Panc1 (cell line): ENCODE measurements around the gene ATP11B. TPM values are rescaled to one million over a fixed set of nuclear protein-coding genes. Genes with fewer than 3 reads are reported as not detected.

Source experiments
- ATAC-seq: fragments of 200-7000 bp; cut with Tn5 transposase; 2 replicates; pipeline ENCODE4 v1.9.1; 2020; ENCODE audit warnings: mild to moderate bottlenecking, moderate library complexity
- BruUV-seq: library from RNA; stranded (reverse); fragments of 400-500 nt; replicated peaks from 2 replicates; lab custom pipeline; 2021; lab: Mats Ljungman, UMichigan
- CTCF ChIA-PET: fragments of 300-600 bp; sonication (Branson Sonifier 250); formaldehyde crosslinking; loops from one replicate; lab custom pipeline; 2022; ENCODE audit warnings: antibody characterized with exemption; lab: Charles Lee
- POLR2A ChIA-PET: fragments of 300-600 bp; sonication (Branson Sonifier 250); formaldehyde crosslinking; loops from one replicate; lab custom pipeline; 2022; ENCODE audit warnings: antibody characterized with exemption; lab: Charles Lee
- DNase-seq: peaks from one replicate; pipeline ENCODE4 v3.0.0-alpha.2; 2010; ENCODE audit warnings: low read depth, low spot score
- H3K27ac ChIP-seq: 2 replicates; pipeline ENCODE4 v1.5.1; 2011; ENCODE audit warnings: mild to moderate bottlenecking, low read length, inconsistent platforms
- H3K27me3 ChIP-seq: fragments of 200-500 bp; sonication (Bioruptor generic); 2 replicates; pipeline ENCODE4 v1.6.0; 2014; ENCODE audit warnings: low read length, inconsistent platforms; ENCODE audit not compliant: control insufficient read depth, insufficient read depth
- H3K36me3 ChIP-seq: fragments of 200-500 bp; sonication (Bioruptor generic); 2 replicates; pipeline ENCODE4 v1.5.1; 2014; ENCODE audit warnings: inconsistent platforms, mild to moderate bottlenecking, low read length, moderate library complexity; ENCODE audit not compliant: control insufficient read depth, insufficient read depth
- H3K4me1 ChIP-seq: 2 replicates; pipeline ENCODE4 v1.5.1; 2011; ENCODE audit warnings: inconsistent platforms, mild to moderate bottlenecking, low read length, moderate library complexity; ENCODE audit not compliant: control insufficient read depth, insufficient read depth
- H3K4me3 ChIP-seq, 2 experiments: 2 replicates each; pipeline ENCODE4 v1.5.1; 2011 to 2012; ENCODE audit warnings: low read depth in 2 of 2, low read length in 2 of 2, mild to moderate bottlenecking in 2 of 2, inconsistent platforms in 1 of 2, moderate library complexity in 1 of 2
- H3K9me3 ChIP-seq: fragments of 200-500 bp; sonication (Bioruptor generic); 2 replicates; pipeline ENCODE4 v1.5.1; 2014; ENCODE audit warnings: low read depth, mild to moderate bottlenecking, inconsistent platforms, low read length, moderate library complexity; ENCODE audit not compliant: control insufficient read depth, insufficient read depth
- POLR2AphosphoS5 ChIP-seq: IDR thresholded peaks from 2 replicates; pipeline ENCODE4 v1.6.1; 2012; ENCODE audit warnings: mild to moderate bottlenecking, low read depth, low read length, moderate library complexity
- SIN3A ChIP-seq: IDR thresholded peaks from 2 replicates; pipeline ENCODE4 v1.6.1; 2012; ENCODE audit warnings: low read depth, mild to moderate bottlenecking, low read length, moderate library complexity, borderline replicate concordance; ENCODE audit not compliant: insufficient read depth
- TCF7L2 ChIP-seq: IDR thresholded peaks from 2 replicates; pipeline ENCODE4 v1.6.1; 2011; ENCODE audit warnings: mild to moderate bottlenecking, low read depth, low read length, inconsistent platforms
- in situ Hi-C: cut with HindIII; loops from 2 replicates; pipeline ENCODE4 v1.10.0; 2016; ENCODE audit warnings: low sequenced_read_pairs, low pct_unique_long_range_greater_than_20kb
- intact Hi-C: fragments of 100-400 bp; cut with micrococcal nuclease; formaldehyde crosslinking; loops from one replicate; pipeline ENCODE4 v1.10.0; 2022; ENCODE audit not compliant: unreplicated experiment
- total RNA-seq: library from RNA; stranded (reverse); gene quantifications from one replicate; pipeline ENCODE4 v1.2.1, GENCODE V29; 2021; ENCODE audit not compliant: unreplicated experiment
- TF ChIP-seq, protein P1 (sequence below), 2 experiments: IDR thresholded peaks; 2 replicates each; pipeline ENCODE4 v1.6.1; 2011 to 2012; ENCODE audit warnings: low read depth in 2 of 2, control low read depth in 1 of 2, low read length in 1 of 2, mild to moderate bottlenecking in 1 of 2, moderate library complexity in 1 of 2; ENCODE audit not compliant: insufficient read depth in 1 of 2
- TF ChIP-seq, protein P2 (sequence below): fragments of 450-650 bp; IDR thresholded peaks from 2 replicates; pipeline ENCODE4 v1.5.1; 2017; ENCODE audit warnings: mild to moderate bottlenecking

ATP11B gene
- total RNA-seq, 1 experiment from 2014 or later, result 108 TPM

DNA sequence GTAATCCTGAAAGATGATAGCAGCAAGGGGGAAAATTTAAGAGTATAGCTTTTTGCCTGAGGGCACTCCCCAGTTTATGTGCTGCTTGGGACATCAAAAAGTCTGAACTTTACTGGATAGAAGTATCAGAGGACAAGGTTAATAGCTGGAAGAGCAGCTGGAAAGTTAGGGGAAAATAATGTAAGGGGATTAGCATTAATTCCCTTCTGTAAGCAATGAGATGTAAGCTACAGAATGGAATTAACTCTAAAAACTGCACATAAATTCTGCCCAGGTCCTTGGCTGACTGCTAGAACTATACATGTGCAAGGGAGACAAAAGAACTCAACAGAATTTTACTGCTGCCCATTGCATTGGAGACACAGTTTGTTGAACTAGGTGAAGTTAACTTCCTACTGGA, 55.6 kb downstream of the ATP11B start:
- no peak for ATAC-seq
- in situ Hi-C loops, result no loop called here
- Histone ChIP-seq H3K4me1 (no peaks in the 10 kb centered on the region), H3K9me3 (no peaks in the 10 kb centered on the region), H3K27ac (no peak overlapping the region), H3K4me3 (no peak overlapping the region), H3K27me3 (no peaks in the 10 kb centered on the region), H3K36me3 (peaks cover 24% of the 10 kb centered on the region)
- POLR2A ChIA-PET, result interaction anchor here (0.7 kb wide), 1 partner anchor 220 kb away, joined by 3 read pairs; no protein-coding TSS in a partner anchor
- TF ChIP-seq SIN3A (no peak), TCF7L2 (no peak), POLR2AphosphoS5 (no peak)
- TF ChIP-seq, protein P1, sequence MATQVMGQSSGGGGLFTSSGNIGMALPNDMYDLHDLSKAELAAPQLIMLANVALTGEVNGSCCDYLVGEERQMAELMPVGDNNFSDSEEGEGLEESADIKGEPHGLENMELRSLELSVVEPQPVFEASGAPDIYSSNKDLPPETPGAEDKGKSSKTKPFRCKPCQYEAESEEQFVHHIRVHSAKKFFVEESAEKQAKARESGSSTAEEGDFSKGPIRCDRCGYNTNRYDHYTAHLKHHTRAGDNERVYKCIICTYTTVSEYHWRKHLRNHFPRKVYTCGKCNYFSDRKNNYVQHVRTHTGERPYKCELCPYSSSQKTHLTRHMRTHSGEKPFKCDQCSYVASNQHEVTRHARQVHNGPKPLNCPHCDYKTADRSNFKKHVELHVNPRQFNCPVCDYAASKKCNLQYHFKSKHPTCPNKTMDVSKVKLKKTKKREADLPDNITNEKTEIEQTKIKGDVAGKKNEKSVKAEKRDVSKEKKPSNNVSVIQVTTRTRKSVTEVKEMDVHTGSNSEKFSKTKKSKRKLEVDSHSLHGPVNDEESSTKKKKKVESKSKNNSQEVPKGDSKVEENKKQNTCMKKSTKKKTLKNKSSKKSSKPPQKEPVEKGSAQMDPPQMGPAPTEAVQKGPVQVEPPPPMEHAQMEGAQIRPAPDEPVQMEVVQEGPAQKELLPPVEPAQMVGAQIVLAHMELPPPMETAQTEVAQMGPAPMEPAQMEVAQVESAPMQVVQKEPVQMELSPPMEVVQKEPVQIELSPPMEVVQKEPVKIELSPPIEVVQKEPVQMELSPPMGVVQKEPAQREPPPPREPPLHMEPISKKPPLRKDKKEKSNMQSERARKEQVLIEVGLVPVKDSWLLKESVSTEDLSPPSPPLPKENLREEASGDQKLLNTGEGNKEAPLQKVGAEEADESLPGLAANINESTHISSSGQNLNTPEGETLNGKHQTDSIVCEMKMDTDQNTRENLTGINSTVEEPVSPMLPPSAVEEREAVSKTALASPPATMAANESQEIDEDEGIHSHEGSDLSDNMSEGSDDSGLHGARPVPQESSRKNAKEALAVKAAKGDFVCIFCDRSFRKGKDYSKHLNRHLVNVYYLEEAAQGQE (IDR thresholded peaks at IDR 0.05; ENCODE audit: insufficient read depth in 1 of 2, low read depth in 2 of 2, low read length in 1 of 2), result no peak
- TF ChIP-seq, protein P2, sequence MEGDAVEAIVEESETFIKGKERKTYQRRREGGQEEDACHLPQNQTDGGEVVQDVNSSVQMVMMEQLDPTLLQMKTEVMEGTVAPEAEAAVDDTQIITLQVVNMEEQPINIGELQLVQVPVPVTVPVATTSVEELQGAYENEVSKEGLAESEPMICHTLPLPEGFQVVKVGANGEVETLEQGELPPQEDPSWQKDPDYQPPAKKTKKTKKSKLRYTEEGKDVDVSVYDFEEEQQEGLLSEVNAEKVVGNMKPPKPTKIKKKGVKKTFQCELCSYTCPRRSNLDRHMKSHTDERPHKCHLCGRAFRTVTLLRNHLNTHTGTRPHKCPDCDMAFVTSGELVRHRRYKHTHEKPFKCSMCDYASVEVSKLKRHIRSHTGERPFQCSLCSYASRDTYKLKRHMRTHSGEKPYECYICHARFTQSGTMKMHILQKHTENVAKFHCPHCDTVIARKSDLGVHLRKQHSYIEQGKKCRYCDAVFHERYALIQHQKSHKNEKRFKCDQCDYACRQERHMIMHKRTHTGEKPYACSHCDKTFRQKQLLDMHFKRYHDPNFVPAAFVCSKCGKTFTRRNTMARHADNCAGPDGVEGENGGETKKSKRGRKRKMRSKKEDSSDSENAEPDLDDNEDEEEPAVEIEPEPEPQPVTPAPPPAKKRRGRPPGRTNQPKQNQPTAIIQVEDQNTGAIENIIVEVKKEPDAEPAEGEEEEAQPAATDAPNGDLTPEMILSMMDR, result no peak
- intact Hi-C loops, result no loop called here
- no peak for DNase-seq
- CTCF ChIA-PET, result no interaction called here
- BruUV-seq, result no TSS peak

DNA sequence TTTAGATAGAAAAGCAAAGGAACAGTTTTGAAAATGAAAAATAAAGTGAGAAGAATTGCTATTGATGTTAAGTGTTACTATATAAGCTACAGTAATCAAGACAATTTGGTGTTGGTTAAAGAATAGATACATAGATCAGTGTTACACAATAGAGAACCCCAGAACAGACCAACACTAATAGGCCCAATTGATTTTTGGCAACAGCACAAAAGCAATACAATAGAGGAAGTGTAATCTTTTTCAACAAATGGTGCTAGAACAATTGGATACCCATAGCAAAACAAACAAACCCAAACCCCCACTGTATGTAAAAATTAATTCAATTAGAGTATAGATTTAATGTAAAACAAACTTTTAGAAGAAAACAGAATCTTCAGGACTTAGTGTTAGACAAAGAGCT, 61.8 kb downstream of the ATP11B start:
- Histone ChIP-seq H3K27me3 (no peaks in the 10 kb centered on the region), H3K4me1 (no peaks in the 10 kb centered on the region), H3K27ac (no peak overlapping the region), H3K9me3 (no peaks in the 10 kb centered on the region), H3K36me3 (peaks cover 12% of the 10 kb centered on the region; the same call in 1 of the 2 replicates), H3K4me3 (no peak overlapping the region)
- BruUV-seq, result no TSS peak
- ChIA-PET POLR2A (no interaction called here), CTCF (interaction anchor here (0.6 kb wide), 1 partner anchor 241 kb away, joined by 4 read pairs; no protein-coding TSS in a partner anchor)
- ATAC-seq (no peak), DNase-seq (no peak)
- in situ Hi-C loops, result no loop called here
- intact Hi-C loops, result no loop called here
- TF ChIP-seq, protein P2, result no peak
- TF ChIP-seq POLR2AphosphoS5 (no peak), SIN3A (no peak), TCF7L2 (no peak)
- TF ChIP-seq, protein P1 (IDR thresholded peaks at IDR 0.05; ENCODE audit: insufficient read depth in 1 of 2, low read depth in 2 of 2, low read length in 1 of 2), result no peak
